IMR-90 (cell line): ENCODE measurements around the gene PLPP4.

ENCODE experiments used
- CEBPB ChIP-seq: IDR thresholded peaks from 2 replicates; pipeline ENCODE4 v1.6.1; 2012; ENCODE audit warnings: low read depth, low read length, improper control_type of control experiment
- CHD1 ChIP-seq: IDR thresholded peaks from 2 replicates; pipeline ENCODE4 v1.6.1; 2012; ENCODE audit warnings: low read depth, low read length, improper control_type of control experiment
- ELK1 ChIP-seq: fragments of 150-350 bp; IDR thresholded peaks from 2 replicates; pipeline ENCODE4 v1.6.1; 2016; ENCODE audit warnings: low read depth, mild to moderate bottlenecking, low read length, moderate library complexity, borderline replicate concordance
- MAFK ChIP-seq: IDR thresholded peaks from 2 replicates; pipeline ENCODE4 v1.6.1; 2012; ENCODE audit warnings: low read depth, low read length, improper control_type of control experiment
- MAZ ChIP-seq: IDR thresholded peaks from 2 replicates; pipeline ENCODE4 v1.6.1; 2012; ENCODE audit warnings: low read depth, mild to moderate bottlenecking, low read length, improper control_type of control experiment, moderate library complexity, borderline replicate concordance
- MXI1 ChIP-seq: IDR thresholded peaks from 2 replicates; pipeline ENCODE4 v1.6.1; 2012; ENCODE audit warnings: low read depth, mild to moderate bottlenecking, low read length, moderate library complexity, borderline replicate concordance
- POLR2A ChIP-seq: IDR thresholded peaks from 2 replicates; pipeline ENCODE4 v1.6.1; 2012; ENCODE audit warnings: mild to moderate bottlenecking, low read depth, low read length
- RAD21 ChIP-seq: IDR thresholded peaks from 2 replicates; pipeline ENCODE4 v1.6.1; 2012; ENCODE audit warnings: low read length, improper control_type of control experiment
- RFX5 ChIP-seq: IDR thresholded peaks from 2 replicates; pipeline ENCODE4 v1.8.0; 2012; ENCODE audit warnings: low read depth, mild to moderate bottlenecking, low read length, moderate library complexity
- TF ChIP-seq, protein P1 (sequence below): conservative IDR thresholded peaks from 2 replicates; pipeline ENCODE4 v1.5.1; 2012; ENCODE audit warnings: mild to moderate bottlenecking, low read depth, low read length, improper control_type of control experiment
- TF ChIP-seq, protein P2 (sequence below): fragments of 150-350 bp; IDR thresholded peaks from 2 replicates; pipeline ENCODE4 v1.6.1; 2017; ENCODE audit warnings: mild to moderate bottlenecking, antibody characterized with exemption, low read length, low read depth

GRCh38 chr10:120555842-120556532 is 99.0 kb downstream of the PLPP4 start:
- TF ChIP-seq POLR2A: no peak
- TF ChIP-seq, protein P1, sequence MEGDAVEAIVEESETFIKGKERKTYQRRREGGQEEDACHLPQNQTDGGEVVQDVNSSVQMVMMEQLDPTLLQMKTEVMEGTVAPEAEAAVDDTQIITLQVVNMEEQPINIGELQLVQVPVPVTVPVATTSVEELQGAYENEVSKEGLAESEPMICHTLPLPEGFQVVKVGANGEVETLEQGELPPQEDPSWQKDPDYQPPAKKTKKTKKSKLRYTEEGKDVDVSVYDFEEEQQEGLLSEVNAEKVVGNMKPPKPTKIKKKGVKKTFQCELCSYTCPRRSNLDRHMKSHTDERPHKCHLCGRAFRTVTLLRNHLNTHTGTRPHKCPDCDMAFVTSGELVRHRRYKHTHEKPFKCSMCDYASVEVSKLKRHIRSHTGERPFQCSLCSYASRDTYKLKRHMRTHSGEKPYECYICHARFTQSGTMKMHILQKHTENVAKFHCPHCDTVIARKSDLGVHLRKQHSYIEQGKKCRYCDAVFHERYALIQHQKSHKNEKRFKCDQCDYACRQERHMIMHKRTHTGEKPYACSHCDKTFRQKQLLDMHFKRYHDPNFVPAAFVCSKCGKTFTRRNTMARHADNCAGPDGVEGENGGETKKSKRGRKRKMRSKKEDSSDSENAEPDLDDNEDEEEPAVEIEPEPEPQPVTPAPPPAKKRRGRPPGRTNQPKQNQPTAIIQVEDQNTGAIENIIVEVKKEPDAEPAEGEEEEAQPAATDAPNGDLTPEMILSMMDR: no peak
- no peak for TF ChIP-seq ELK1
- TF ChIP-seq, protein P2, sequence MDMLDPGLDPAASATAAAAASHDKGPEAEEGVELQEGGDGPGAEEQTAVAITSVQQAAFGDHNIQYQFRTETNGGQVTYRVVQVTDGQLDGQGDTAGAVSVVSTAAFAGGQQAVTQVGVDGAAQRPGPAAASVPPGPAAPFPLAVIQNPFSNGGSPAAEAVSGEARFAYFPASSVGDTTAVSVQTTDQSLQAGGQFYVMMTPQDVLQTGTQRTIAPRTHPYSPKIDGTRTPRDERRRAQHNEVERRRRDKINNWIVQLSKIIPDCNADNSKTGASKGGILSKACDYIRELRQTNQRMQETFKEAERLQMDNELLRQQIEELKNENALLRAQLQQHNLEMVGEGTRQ: no peak
- TF ChIP-seq MXI1: no peak
- no peak for TF ChIP-seq CEBPB
- no peak for TF ChIP-seq RAD21
- TF ChIP-seq RFX5: no peak
- TF ChIP-seq MAFK: no peak
- TF ChIP-seq MAZ: no peak
- no peak for TF ChIP-seq CHD1
